Spleen (tissue), 7 donors: ENCODE data around the gene FGF23.

Experiments
- POLR2A ChIP-seq, 3 donors: fragments of 450-650 bp; IDR thresholded peaks; one replicate each; pipeline ENCODE4 v1.5.1; 2017; ENCODE audit warnings: antibody characterized with exemption in 3 of 3, mild to moderate bottlenecking in 1 of 3
- TF ChIP-seq, protein P1 (sequence below), 11 experiments: fragments of 200-600 bp in 7 of 11; fragments of 450-650 bp in 4 of 11; sonication (generic) in 4 of 11; IDR thresholded peaks in 8 of 11; conservative IDR thresholded peaks in 3 of 11; 1 replicate in 7 of 11; 2 replicates in 4 of 11; pipeline versions ENCODE4 v1.4.0 to v1.8.0; 2016 to 2021; ENCODE audit warnings: antibody characterized with exemption in 11 of 11, inconsistent platforms in 4 of 11, mild to moderate bottlenecking in 1 of 11
- donor health status: DM: no; HTN: no; CAD: no; lungs with moderate emphysema.
- donor health status: DM: no; HTN: no; CAD: no.
- donor health status: DM: no; HTN: no; CAD: no.

DNA sequence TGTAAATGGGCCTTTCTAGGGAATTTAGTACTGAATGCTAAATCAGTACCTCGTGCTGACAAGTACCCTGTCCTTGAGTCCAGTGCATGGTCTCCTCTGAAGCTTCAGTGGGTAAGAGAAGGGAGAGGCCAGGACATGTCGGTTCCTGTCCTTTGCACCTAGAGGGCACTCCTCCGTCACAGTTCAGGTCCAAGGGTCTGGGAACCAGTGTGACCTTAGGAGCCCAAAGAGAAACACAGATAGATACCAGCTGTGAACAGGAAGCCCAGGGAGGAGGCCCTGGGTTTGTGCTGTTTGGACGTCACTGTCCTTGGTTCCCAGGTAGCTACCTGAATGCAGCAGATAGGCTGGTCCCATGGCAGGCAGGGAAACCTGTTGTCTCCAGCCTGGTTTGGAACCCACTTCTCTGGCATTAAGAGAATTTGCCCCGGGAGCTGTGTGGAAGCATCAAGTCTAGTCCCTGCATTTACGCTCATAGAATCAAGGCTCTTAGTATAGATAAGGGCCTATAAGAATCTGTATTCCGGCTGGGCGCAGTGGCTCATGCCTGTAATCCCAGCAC lies 3.9 kb upstream of the FGF23 start:
- TF ChIP-seq, protein P1, sequence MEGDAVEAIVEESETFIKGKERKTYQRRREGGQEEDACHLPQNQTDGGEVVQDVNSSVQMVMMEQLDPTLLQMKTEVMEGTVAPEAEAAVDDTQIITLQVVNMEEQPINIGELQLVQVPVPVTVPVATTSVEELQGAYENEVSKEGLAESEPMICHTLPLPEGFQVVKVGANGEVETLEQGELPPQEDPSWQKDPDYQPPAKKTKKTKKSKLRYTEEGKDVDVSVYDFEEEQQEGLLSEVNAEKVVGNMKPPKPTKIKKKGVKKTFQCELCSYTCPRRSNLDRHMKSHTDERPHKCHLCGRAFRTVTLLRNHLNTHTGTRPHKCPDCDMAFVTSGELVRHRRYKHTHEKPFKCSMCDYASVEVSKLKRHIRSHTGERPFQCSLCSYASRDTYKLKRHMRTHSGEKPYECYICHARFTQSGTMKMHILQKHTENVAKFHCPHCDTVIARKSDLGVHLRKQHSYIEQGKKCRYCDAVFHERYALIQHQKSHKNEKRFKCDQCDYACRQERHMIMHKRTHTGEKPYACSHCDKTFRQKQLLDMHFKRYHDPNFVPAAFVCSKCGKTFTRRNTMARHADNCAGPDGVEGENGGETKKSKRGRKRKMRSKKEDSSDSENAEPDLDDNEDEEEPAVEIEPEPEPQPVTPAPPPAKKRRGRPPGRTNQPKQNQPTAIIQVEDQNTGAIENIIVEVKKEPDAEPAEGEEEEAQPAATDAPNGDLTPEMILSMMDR (IDR thresholded peaks at IDR 0.05 in 8 of 11, conservative IDR thresholded peaks at IDR 0.05 in 3 of 11): no peak
- no peak for TF ChIP-seq POLR2A (IDR thresholded peaks at IDR 0.05)
